GM21737 (cell line): ENCODE measurements around the gene GPHB5.
"Not testable (repeated sequence)": the region's sequence is repeated elsewhere in the genome, so short reads cannot be mapped to it uniquely, and the experiment has no call there.

Source experiments
- ATAC-seq: cut with Tn5 transposase; IDR thresholded peaks from one replicate; pipeline ENCODE4 v1.9.1; 2021; ENCODE audit warnings: mild to moderate bottlenecking, moderate library complexity; ENCODE audit not compliant: unreplicated experiment

The GPHB5 gene

GRCh38 chr14:63296060-63296563 lies 22.6 kb downstream of the GPHB5 start:
- no peak for ATAC-seq

- no peak for ATAC-seq
These were observed 23.5 kb downstream of the GPHB5 start for GRCh38 chr14:63295231-63295685.

- ATAC-seq = no peak
These were observed 25.9 kb downstream of the GPHB5 start for GRCh38 chr14:63292805-63293204.

GRCh38 chr14:63290741-63291430 lies 27.8 kb downstream of the GPHB5 start:
- no peak for ATAC-seq

GRCh38 chr14:63288853-63289252 lies 29.9 kb downstream of the GPHB5 start:
- no peak for ATAC-seq

GRCh38 chr14:63287666-63288483 lies 30.9 kb downstream of the GPHB5 start:
- no peak for ATAC-seq

- no peak for ATAC-seq
These were observed 32.7 kb downstream of the GPHB5 start for GRCh38 chr14:63286071-63286470.

- ATAC-seq = no peak
These were observed 34.9 kb downstream of the GPHB5 start for GRCh38 chr14:63283884-63284248.

GRCh38 chr14:63282997-63283883 lies 35.5 kb downstream of the GPHB5 start:
- no peak for ATAC-seq

GRCh38 chr14:63279933-63280332 lies 38.8 kb downstream of the GPHB5 start:
- ATAC-seq = not testable (repeated sequence)

- no peak for ATAC-seq
These were observed 41.0 kb downstream of the GPHB5 start for GRCh38 chr14:63277591-63278183.

- ATAC-seq = no peak
These were observed 42.0 kb downstream of the GPHB5 start for GRCh38 chr14:63276492-63277342.

GRCh38 chr14:63276016-63276415 lies 42.7 kb downstream of the GPHB5 start:
- ATAC-seq = no peak

- ATAC-seq = no peak
These were observed 43.1 kb downstream of the GPHB5 start for GRCh38 chr14:63275611-63276010.

- ATAC-seq = no peak
These were observed 44.7 kb downstream of the GPHB5 start for GRCh38 chr14:63273717-63274655.

- ATAC-seq = no peak
These were observed 45.6 kb downstream of the GPHB5 start for GRCh38 chr14:63273129-63273528.

GRCh38 chr14:63269561-63270225 lies 49.0 kb downstream of the GPHB5 start:
- ATAC-seq = no peak

- ATAC-seq = no peak
These were observed 50.0 kb downstream of the GPHB5 start for GRCh38 chr14:63268771-63269170.
